ENCODE measurements around the gene MYH7. TPM values are rescaled to one million over a fixed set of nuclear protein-coding genes. Genes with fewer than 3 reads are reported as not detected.

MYH7 gene
- total RNA-seq, 6 experiments from 2014 or later, result not detected

GRCh38 chr14:23454445-23454856 lies 19.0 kb upstream of the MYH7 start:
- H3K9me3 Mint-ChIP-seq, result no peaks in the 10 kb centered on the region
- no peak for DNase-seq
- no peaks in the 10 kb centered on the region for H3K4me1 Mint-ChIP-seq (ENCODE audit: low read depth)
- peaks cover 20% of the 10 kb centered on the region for H3K27me3 Mint-ChIP-seq (ENCODE audit: insufficient read depth)
- H3K36me3 Mint-ChIP-seq (ENCODE audit: low read depth), result no peaks in the 10 kb centered on the region
- H3K27ac Mint-ChIP-seq, result no peak overlapping the region
- TF ChIP-seq CTCF (IDR thresholded peaks at IDR 0.05), result no peak
- no peak overlapping the region for H3K4me3 Mint-ChIP-seq

GRCh38 chr14:23452237-23452636 lies 16.8 kb upstream of the MYH7 start:
- DNase-seq, result no peak
- Mint-ChIP-seq H3K9me3 (no peaks in the 10 kb centered on the region), H3K4me3 (no peak overlapping the region), H3K27me3 (ENCODE audit: insufficient read depth) (peaks cover 28% of the 10 kb centered on the region), H3K27ac (no peak overlapping the region), H3K4me1 (ENCODE audit: low read depth) (no peaks in the 10 kb centered on the region), H3K36me3 (ENCODE audit: low read depth) (no peaks in the 10 kb centered on the region)
- TF ChIP-seq CTCF (IDR thresholded peaks at IDR 0.05), result no peak

DNA sequence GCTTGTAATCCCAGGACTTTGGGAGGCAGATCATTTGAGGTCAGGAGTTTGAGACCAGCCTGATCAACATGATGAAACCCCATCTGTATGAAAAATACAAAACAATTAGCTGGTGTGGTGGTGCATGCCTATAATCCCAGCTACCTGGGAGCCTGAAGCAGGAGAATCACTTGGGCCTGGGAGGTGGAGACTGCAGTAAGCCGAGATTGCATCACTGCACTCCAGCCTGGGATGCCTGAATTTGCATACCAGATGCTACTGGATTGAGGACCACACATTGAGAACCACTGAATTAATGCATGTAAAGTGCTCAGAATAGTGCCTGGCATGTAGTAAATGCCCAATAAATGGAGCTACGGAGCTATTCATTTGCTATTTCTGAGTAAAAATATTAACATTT lies 14.9 kb upstream of the MYH7 start:
- Mint-ChIP-seq H3K27me3 (ENCODE audit: insufficient read depth) (peaks cover 26% of the 10 kb centered on the region), H3K27ac (no peak overlapping the region), H3K9me3 (no peaks in the 10 kb centered on the region), H3K4me3 (no peak overlapping the region), H3K4me1 (ENCODE audit: low read depth) (no peaks in the 10 kb centered on the region), H3K36me3 (ENCODE audit: low read depth) (no peaks in the 10 kb centered on the region)
- DNase-seq, result no peak
- TF ChIP-seq CTCF (IDR thresholded peaks at IDR 0.05), result no peak

- H3K36me3 Mint-ChIP-seq (ENCODE audit: low read depth), result no peaks in the 10 kb centered on the region
- H3K4me1 Mint-ChIP-seq (ENCODE audit: low read depth), result no peaks in the 10 kb centered on the region
- DNase-seq, result no peak
- no peak overlapping the region for H3K4me3 Mint-ChIP-seq
- H3K27me3 Mint-ChIP-seq (ENCODE audit: insufficient read depth), result peaks cover 25% of the 10 kb centered on the region
- H3K9me3 Mint-ChIP-seq, result no peaks in the 10 kb centered on the region
- no peak overlapping the region for H3K27ac Mint-ChIP-seq
- TF ChIP-seq CTCF (IDR thresholded peaks at IDR 0.05), result no peak
Observed at GRCh38 chr14:23449314-23449713, 13.9 kb upstream of the MYH7 start.

- peaks cover 21% of the 10 kb centered on the region for H3K27me3 Mint-ChIP-seq (ENCODE audit: insufficient read depth)
- no peaks in the 10 kb centered on the region for H3K36me3 Mint-ChIP-seq (ENCODE audit: low read depth)
- TF ChIP-seq CTCF (IDR thresholded peaks at IDR 0.05), result no peak
- no peak overlapping the region for H3K27ac Mint-ChIP-seq
- no peak for DNase-seq
- H3K4me3 Mint-ChIP-seq, result no peak overlapping the region
- H3K9me3 Mint-ChIP-seq, result no peaks in the 10 kb centered on the region
- no peaks in the 10 kb centered on the region for H3K4me1 Mint-ChIP-seq (ENCODE audit: low read depth)
Observed at GRCh38 chr14:23447361-23448350, 12.2 kb upstream of the MYH7 start.

Data from HFFc6 (cell line).